ENCODE results near the gene CA7.

Gene CA7

GRCh38 chr16:66844342-66845079, at the start of gene CA7:
Gene CA7, plus strand, starts transcription at chr16:66844414. Its CDS starts 74 bp downstream, at chr16:66844488.
- in situ Hi-C loops (cut with MboI; ENCODE audit: low sequenced_read_pairs), result no loop called here

GRCh38 chr16:66798161-66798560, 46.1 kb upstream of the CA7 start:
- in situ Hi-C loops (cut with MboI; ENCODE audit: low sequenced_read_pairs), result no loop called here

GRCh38 chr16:66800856-66801255, 43.4 kb upstream of the CA7 start:
- in situ Hi-C loops (cut with MboI; ENCODE audit: low sequenced_read_pairs), result no loop called here

GRCh38 chr16:66801320-66802105, 42.7 kb upstream of the CA7 start, which contains the start of gene TERB1:
Gene TERB1, minus strand, starts transcription at chr16:66801584. Its CDS starts 4,786 bp downstream, at chr16:66796798.
- in situ Hi-C loops (cut with MboI; ENCODE audit: low sequenced_read_pairs), result no loop called here

- in situ Hi-C loops (cut with MboI; ENCODE audit: low sequenced_read_pairs), result no loop called here
These were observed 42.1 kb upstream of the CA7 start for GRCh38 chr16:66802159-66802558.

GRCh38 chr16:66809765-66810164, 34.4 kb upstream of the CA7 start:
- in situ Hi-C loops (cut with MboI; ENCODE audit: low sequenced_read_pairs), result no loop called here

GRCh38 chr16:66810391-66810790, 33.8 kb upstream of the CA7 start:
- in situ Hi-C loops (cut with MboI; ENCODE audit: low sequenced_read_pairs), result no loop called here

GRCh38 chr16:66811043-66811442, 33.2 kb upstream of the CA7 start:
- in situ Hi-C loops (cut with MboI; ENCODE audit: low sequenced_read_pairs), result no loop called here

GRCh38 chr16:66814734-66815133, 29.5 kb upstream of the CA7 start:
- in situ Hi-C loops (cut with MboI; ENCODE audit: low sequenced_read_pairs), result no loop called here

GRCh38 chr16:66824006-66824405, 20.2 kb upstream of the CA7 start:
- in situ Hi-C loops (cut with MboI; ENCODE audit: low sequenced_read_pairs), result no loop called here

- in situ Hi-C loops (cut with MboI; ENCODE audit: low sequenced_read_pairs), result no loop called here
These were observed 13.5 kb upstream of the CA7 start, which contains the start of gene NAE1 for GRCh38 chr16:66830422-66831404. Gene NAE1, minus strand, starts transcription at chr16:66830976. Its CDS starts 77 bp downstream, at chr16:66830899.

GRCh38 chr16:66832190-66832589, 12.0 kb upstream of the CA7 start:
- in situ Hi-C loops (cut with MboI; ENCODE audit: low sequenced_read_pairs), result no loop called here

GRCh38 chr16:66832661-66833305, 11.4 kb upstream of the CA7 start:
- in situ Hi-C loops (cut with MboI; ENCODE audit: low sequenced_read_pairs), result no loop called here

GRCh38 chr16:66834746-66835145, 9.5 kb upstream of the CA7 start:
- in situ Hi-C loops (cut with MboI; ENCODE audit: low sequenced_read_pairs), result no loop called here

- in situ Hi-C loops (cut with MboI; ENCODE audit: low sequenced_read_pairs), result no loop called here
These were observed 3.3 kb upstream of the CA7 start for GRCh38 chr16:66840883-66841282.

- in situ Hi-C loops (cut with MboI; ENCODE audit: low sequenced_read_pairs), result no loop called here
These were observed 2.8 kb upstream of the CA7 start for GRCh38 chr16:66841366-66841765.

GRCh38 chr16:66842765-66843164, 1.4 kb upstream of the CA7 start:
- in situ Hi-C loops (cut with MboI; ENCODE audit: low sequenced_read_pairs), result no loop called here

GRCh38 chr16:66843191-66843590, 1.0 kb upstream of the CA7 start:
- in situ Hi-C loops (cut with MboI; ENCODE audit: low sequenced_read_pairs), result no loop called here

- in situ Hi-C loops (cut with MboI; ENCODE audit: low sequenced_read_pairs), result no loop called here
These were observed 239 bp upstream of the CA7 start for GRCh38 chr16:66844009-66844341.

- in situ Hi-C loops (cut with MboI; ENCODE audit: low sequenced_read_pairs), result no loop called here
These were observed 831 bp downstream of the CA7 start for GRCh38 chr16:66845080-66845410.

- in situ Hi-C loops (cut with MboI; ENCODE audit: low sequenced_read_pairs), result no loop called here
These were observed 1.6 kb downstream of the CA7 start for GRCh38 chr16:66845791-66846221.

All from HL-60/S4 treated with retinoic acid at 250 ng/mL for 4 days and 3 days (cell line).